Glutamatergic neuron (in vitro differentiated cells): ENCODE data around the gene EXOC4. TPM values are rescaled to one million over a fixed set of nuclear protein-coding genes. Genes with fewer than 3 reads are reported as not detected.

Experiments used
- DNase-seq: peaks from one replicate; pipeline ENCODE4 v3.0.0; 2022
- H3K27ac Mint-ChIP-seq: one replicate; pipeline ENCODE4 v1.8.0; 2020; ENCODE audit warnings: mild to moderate bottlenecking, mixed read lengths, inconsistent platforms; ENCODE audit not compliant: unreplicated experiment
- H3K27me3 Mint-ChIP-seq: one replicate; pipeline ENCODE4 v1.8.0; 2020; ENCODE audit warnings: mild to moderate bottlenecking, moderate library complexity, mixed read lengths, inconsistent platforms; ENCODE audit not compliant: unreplicated experiment
- H3K36me3 Mint-ChIP-seq: one replicate; pipeline ENCODE4 v1.8.0; 2020; ENCODE audit warnings: mild to moderate bottlenecking, mixed read lengths, inconsistent platforms; ENCODE audit not compliant: unreplicated experiment
- H3K4me1 Mint-ChIP-seq: one replicate; pipeline ENCODE4 v1.8.0; 2020; ENCODE audit warnings: mild to moderate bottlenecking, low read depth, mixed read lengths, inconsistent platforms; ENCODE audit not compliant: unreplicated experiment
- H3K4me3 Mint-ChIP-seq: one replicate; pipeline ENCODE4 v1.8.0; 2020; ENCODE audit warnings: mild to moderate bottlenecking, mixed read lengths, inconsistent platforms; ENCODE audit not compliant: unreplicated experiment
- H3K9me3 Mint-ChIP-seq: one replicate; pipeline ENCODE4 v1.8.0; 2020; ENCODE audit warnings: mild to moderate bottlenecking, moderate library complexity, mixed read lengths, inconsistent platforms; ENCODE audit not compliant: unreplicated experiment
- total RNA-seq: library from RNA; stranded (reverse); fragmentation: NEBNext Ultra II Directional; extraction: Animal tissue kit (Norgen Biotek cat#: 25700); gene quantifications from one replicate; pipeline ENCODE4 v1.2.1, GENCODE V29; 2021; ENCODE audit not compliant: unreplicated experiment
- TF ChIP-seq, protein P1 (sequence below): fragments of 200-600 bp; sonication (generic); IDR thresholded peaks from one replicate; pipeline ENCODE4 v1.5.0; 2021; ENCODE audit not compliant: partially characterized antibody, unreplicated experiment

The EXOC4 gene
- total RNA-seq, 1 donor from 2014 or later, result 73.8 TPM

- Mint-ChIP-seq H3K36me3 (no peaks in the 10 kb centered on the region), H3K27me3 (peaks cover 2% of the 10 kb centered on the region), H3K4me1 (no peaks in the 10 kb centered on the region), H3K27ac (no peak overlapping the region), H3K9me3 (peaks cover 1% of the 10 kb centered on the region), H3K4me3 (no peak overlapping the region)
- TF ChIP-seq, protein P1, sequence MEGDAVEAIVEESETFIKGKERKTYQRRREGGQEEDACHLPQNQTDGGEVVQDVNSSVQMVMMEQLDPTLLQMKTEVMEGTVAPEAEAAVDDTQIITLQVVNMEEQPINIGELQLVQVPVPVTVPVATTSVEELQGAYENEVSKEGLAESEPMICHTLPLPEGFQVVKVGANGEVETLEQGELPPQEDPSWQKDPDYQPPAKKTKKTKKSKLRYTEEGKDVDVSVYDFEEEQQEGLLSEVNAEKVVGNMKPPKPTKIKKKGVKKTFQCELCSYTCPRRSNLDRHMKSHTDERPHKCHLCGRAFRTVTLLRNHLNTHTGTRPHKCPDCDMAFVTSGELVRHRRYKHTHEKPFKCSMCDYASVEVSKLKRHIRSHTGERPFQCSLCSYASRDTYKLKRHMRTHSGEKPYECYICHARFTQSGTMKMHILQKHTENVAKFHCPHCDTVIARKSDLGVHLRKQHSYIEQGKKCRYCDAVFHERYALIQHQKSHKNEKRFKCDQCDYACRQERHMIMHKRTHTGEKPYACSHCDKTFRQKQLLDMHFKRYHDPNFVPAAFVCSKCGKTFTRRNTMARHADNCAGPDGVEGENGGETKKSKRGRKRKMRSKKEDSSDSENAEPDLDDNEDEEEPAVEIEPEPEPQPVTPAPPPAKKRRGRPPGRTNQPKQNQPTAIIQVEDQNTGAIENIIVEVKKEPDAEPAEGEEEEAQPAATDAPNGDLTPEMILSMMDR, result no peak
- DNase-seq, result no peak
Observed at GRCh38 chr7:133411395-133411794, 158.5 kb downstream of the EXOC4 start.

DNA sequence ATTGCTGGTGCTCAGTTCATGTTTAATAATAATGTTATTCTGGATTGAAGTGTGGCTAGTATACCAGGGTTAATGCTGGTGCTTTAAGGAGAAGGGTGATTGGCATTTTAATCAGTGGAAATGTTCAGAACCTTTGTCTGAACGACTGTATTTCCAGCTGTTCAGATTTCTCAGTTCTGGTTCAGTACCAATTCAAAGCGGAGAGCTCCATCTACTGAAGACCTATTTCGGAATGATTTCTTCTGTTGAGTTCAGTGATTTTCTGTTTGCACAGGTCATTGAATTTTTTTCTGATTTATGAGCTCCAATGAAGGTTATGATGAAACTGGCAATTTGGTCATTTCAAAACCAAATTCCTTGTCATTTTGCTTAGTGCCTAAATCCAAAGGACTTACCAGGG, 160.1 kb downstream of the EXOC4 start:
- no peaks in the 10 kb centered on the region for H3K36me3 Mint-ChIP-seq
- no peak overlapping the region for H3K4me3 Mint-ChIP-seq
- TF ChIP-seq, protein P1, result no peak
- peaks cover 2% of the 10 kb centered on the region for H3K27me3 Mint-ChIP-seq
- H3K9me3 Mint-ChIP-seq, result peaks cover 1% of the 10 kb centered on the region
- no peak overlapping the region for H3K27ac Mint-ChIP-seq
- H3K4me1 Mint-ChIP-seq, result no peaks in the 10 kb centered on the region
- no peak for DNase-seq

GRCh38 chr7:133419041-133419440, 166.2 kb downstream of the EXOC4 start:
- H3K27me3 Mint-ChIP-seq, result no peaks in the 10 kb centered on the region
- TF ChIP-seq, protein P1, result no peak
- H3K4me1 Mint-ChIP-seq, result no peaks in the 10 kb centered on the region
- DNase-seq, result no peak
- no peak overlapping the region for H3K4me3 Mint-ChIP-seq
- no peak overlapping the region for H3K27ac Mint-ChIP-seq
- H3K36me3 Mint-ChIP-seq, result no peaks in the 10 kb centered on the region
- H3K9me3 Mint-ChIP-seq, result peaks cover 1% of the 10 kb centered on the region

DNA sequence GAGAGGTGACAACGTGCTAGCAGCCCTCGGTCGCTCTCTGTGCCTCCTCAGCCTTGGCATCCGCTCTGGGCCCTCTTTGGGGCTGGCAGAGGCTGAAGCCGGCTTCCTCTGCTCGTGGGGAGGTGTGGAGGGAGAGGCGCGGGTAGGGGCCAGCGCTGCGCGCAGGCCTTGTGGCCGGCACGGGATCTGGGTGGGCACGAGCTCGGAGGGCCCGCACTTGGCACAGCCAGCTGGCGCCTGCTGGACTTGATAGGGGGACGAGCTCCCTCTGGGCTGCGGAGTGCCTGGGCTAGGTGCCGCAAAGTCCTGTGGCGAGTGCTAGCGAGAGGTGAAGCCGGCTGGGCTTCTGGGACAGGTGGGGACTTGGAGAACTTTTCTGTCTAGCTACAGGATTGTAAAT, 170.7 kb downstream of the EXOC4 start:
- H3K27me3 Mint-ChIP-seq, result peaks cover 4% of the 10 kb centered on the region
- no peak overlapping the region for H3K27ac Mint-ChIP-seq
- no peaks in the 10 kb centered on the region for H3K4me1 Mint-ChIP-seq
- DNase-seq, result no peak
- TF ChIP-seq, protein P1, result no peak
- no peak overlapping the region for H3K4me3 Mint-ChIP-seq
- H3K36me3 Mint-ChIP-seq, result no peaks in the 10 kb centered on the region
- H3K9me3 Mint-ChIP-seq, result peaks cover 2% of the 10 kb centered on the region

GRCh38 chr7:133428326-133428725, 175.4 kb downstream of the EXOC4 start:
- H3K27ac Mint-ChIP-seq, result no peak overlapping the region
- no peaks in the 10 kb centered on the region for H3K4me1 Mint-ChIP-seq
- H3K27me3 Mint-ChIP-seq, result peaks cover 4% of the 10 kb centered on the region
- TF ChIP-seq, protein P1, result no peak
- H3K9me3 Mint-ChIP-seq, result peaks cover 2% of the 10 kb centered on the region
- no peaks in the 10 kb centered on the region for H3K36me3 Mint-ChIP-seq
- DNase-seq, result no peak
- no peak overlapping the region for H3K4me3 Mint-ChIP-seq
